K562 (cell line): Measurements from ENCODE around the gene KRT4. TPM values are rescaled to one million over a fixed set of nuclear protein-coding genes. Genes with fewer than 3 reads are reported as not detected.

Experiments used
- ATAC-seq: fragments of 200-7000 bp; cut with Tn5 transposase; 3 replicates; pipeline ENCODE4 v1.9.1; 2020; ENCODE audit warnings: moderate library complexity
- BruUV-seq: library from RNA; stranded (reverse); fragments of 400-500 nt; replicated peaks from 2 replicates; lab custom pipeline; 2021; lab: Mats Ljungman, UMichigan
- CTCF ChIA-PET: fragments of 300-600 bp; formaldehyde crosslinking; extraction: SDS; loops from one replicate; lab custom pipeline; 2021; ENCODE audit warnings: low intra/inter-chr PET ratio; lab: Yijun Ruan, JAX
- POLR2A ChIA-PET: fragments of 300-600, 350-650 bp; sonication (Branson Sonifier 250); formaldehyde crosslinking; extraction: SDS; loops from one replicate; lab custom pipeline; 2021; ENCODE audit warnings: antibody characterized with exemption, inconsistent platforms; lab: Yijun Ruan, JAX
- DNase-seq, 4 experiments: peaks; one replicate each; pipeline versions ENCODE4 v3.0.0 to v3.0.0-alpha.2; 2011 to 2018; ENCODE audit warnings: low spot score in 3 of 4, mixed read lengths in 3 of 4; ENCODE audit errors: extremely low read depth in 1 of 4
- FAIRE-seq: peaks from 2 replicates; lab custom pipeline; 2011; peaks lifted over from hg19 to GRCh38; lab: Jason Lieb, UNC
- H2AFZ ChIP-seq: 2 replicates; pipeline ENCODE4 v1.6.0; 2011; ENCODE audit warnings: low read depth, low read length, control low read depth, inconsistent platforms
- H3K27ac ChIP-seq: fragments of 200-600 bp; 3 replicates; pipeline ENCODE4 v1.8.0; 2011; ENCODE audit warnings: low read depth, mild to moderate bottlenecking, control low read depth, inconsistent platforms, low read length, moderate library complexity, mixed read lengths; ENCODE audit errors: extremely low read depth
- H3K27me3 ChIP-seq, 2 experiments: fragments of 300-600 bp in 1 of 2; 2 replicates in 1 of 2; 3 replicates in 1 of 2; pipeline versions ENCODE4 v1.6.0 to v1.8.0; 2011; ENCODE audit warnings: inconsistent platforms in 2 of 2, low read length in 2 of 2, mild to moderate bottlenecking in 1 of 2, mixed read lengths in 1 of 2, moderate library complexity in 1 of 2; ENCODE audit not compliant: control insufficient read depth in 2 of 2, insufficient read depth in 2 of 2
- H3K36me3 ChIP-seq: fragments of 300-600 bp; 3 replicates; pipeline ENCODE4 v1.8.0; 2011; ENCODE audit warnings: mild to moderate bottlenecking, low read length, inconsistent platforms; ENCODE audit not compliant: control insufficient read depth, insufficient read depth
- H3K4me1 ChIP-seq, 2 experiments: fragments of 200-600 bp in 1 of 2; replicated peaks in 1 of 2; 2 replicates in 1 of 2; 3 replicates in 1 of 2; pipeline versions ENCODE4 v1.5.1 to v1.8.0; 2011; ENCODE audit warnings: inconsistent platforms in 2 of 2, low read length in 2 of 2, mild to moderate bottlenecking in 1 of 2, mixed read lengths in 1 of 2, moderate library complexity in 1 of 2; ENCODE audit not compliant: control insufficient read depth in 2 of 2, insufficient read depth in 2 of 2
- H3K4me2 ChIP-seq: 2 replicates; pipeline ENCODE4 v1.6.1; 2011; ENCODE audit warnings: low read length, control low read depth, inconsistent platforms, mixed read lengths; ENCODE audit not compliant: insufficient read depth
- H3K4me3 ChIP-seq: fragments of 200-600 bp; sonication (generic), shearing (Covaris generic); 2 replicates; pipeline ENCODE4 v1.5.1; 2016; ENCODE audit warnings: control low read depth, inconsistent platforms
- H3K79me2 ChIP-seq: fragments of 200-600 bp; 3 replicates; pipeline ENCODE4 v1.8.0; 2011; ENCODE audit warnings: low read length, inconsistent platforms; ENCODE audit not compliant: control insufficient read depth, insufficient read depth
- H3K9ac ChIP-seq, 2 experiments: 2 replicates each; pipeline versions ENCODE4 v1.6.0 to v1.6.1; 2011; ENCODE audit warnings: low read depth in 2 of 2, low read length in 2 of 2, control low read depth in 1 of 2, inconsistent platforms in 1 of 2, mild to moderate bottlenecking in 1 of 2, mixed read lengths in 1 of 2; ENCODE audit not compliant: insufficient read depth in 1 of 2
- H3K9me1 ChIP-seq: one replicate; pipeline ENCODE4 v1.6.0; 2011; ENCODE audit warnings: inconsistent platforms, mild to moderate bottlenecking, low read length, moderate library complexity; ENCODE audit not compliant: control insufficient read depth, insufficient read depth
- H3K9me3 ChIP-seq: replicated peaks from 2 replicates; pipeline ENCODE4 v1.5.1; 2011; ENCODE audit warnings: low read depth, low read length, inconsistent platforms; ENCODE audit not compliant: control insufficient read depth, insufficient read depth
- H4K20me1 ChIP-seq: replicated peaks from 2 replicates; pipeline ENCODE4 v1.6.1; 2011; ENCODE audit warnings: low read length, inconsistent platforms, mixed read lengths; ENCODE audit not compliant: control insufficient read depth, insufficient read depth
- FUS ChIP-seq: fragments of 200-400 bp; formaldehyde crosslinking; optimal IDR thresholded peaks from 2 replicates; pipeline ENCODE3; 2017; ENCODE audit warnings: low read depth, low read length
- MYC ChIP-seq, 2 experiments: fragments of 250-450 bp in 1 of 2; sonication (Bioruptor Pico) in 1 of 2; IDR thresholded peaks; 2 replicates each; pipeline versions ENCODE4 v1.5.1 to v1.6.1; 2012 to 2021; ENCODE audit warnings: low read depth in 2 of 2, borderline replicate concordance in 1 of 2, improper control_type of control experiment in 1 of 2, low read length in 1 of 2, mild to moderate bottlenecking in 1 of 2, moderate library complexity in 1 of 2
- NUFIP1 ChIP-seq: fragments of 450-650 bp; IDR thresholded peaks from 2 replicates; pipeline ENCODE4 v1.6.1; 2018; ENCODE audit not compliant: partially characterized antibody
- SPI1 ChIP-seq: IDR thresholded peaks from 2 replicates; pipeline ENCODE4 v1.6.1; 2011; ENCODE audit warnings: low read depth, low read length, control low read depth, borderline replicate concordance
- ZFX ChIP-seq: sonication (generic); formaldehyde crosslinking; IDR thresholded peaks from 2 replicates; pipeline ENCODE4 v1.8.0; 2022; ENCODE audit warnings: mild to moderate bottlenecking, missing genetic modification reagents, moderate library complexity
- ZNF384 ChIP-seq: IDR thresholded peaks from 2 replicates; pipeline ENCODE4 v1.6.1; 2012; ENCODE audit warnings: low read depth, low read length, improper control_type of control experiment
- ZNF639 ChIP-seq, 2 experiments: fragments of 200-800 bp in 1 of 2; sonication (Bioruptor generic) in 1 of 2; sonication (generic) in 1 of 2; formaldehyde crosslinking in 1 of 2; IDR thresholded peaks in 1 of 2; conservative IDR thresholded peaks in 1 of 2; 2 replicates each; pipeline versions ENCODE4 v1.5.0 to v1.6.1; 2016 to 2020; ENCODE audit warnings: missing compliant biosample characterization in 1 of 2, missing genetic modification characterization in 1 of 2, missing genetic modification reagents in 1 of 2
- ZNF668 ChIP-seq: fragments of 250-450 bp; sonication (Bioruptor Pico); IDR thresholded peaks from 2 replicates; pipeline ENCODE4 v1.8.0; 2022; ENCODE audit warnings: mild to moderate bottlenecking, inconsistent platforms
- WGBS: fragments of 100-300 bp; shearing (Covaris generic); methylation state at CpG from one replicate; pipeline ENCODE4 v1.1.6; 2016; ENCODE audit warnings: low coverage, mixed read lengths; ENCODE audit not compliant: insufficient coverage; ENCODE audit errors: missing lambda C conversion rate; 5-methylcytosine and 5-hydroxymethylcytosine counted together
- in situ Hi-C: fragments of 300-500 bp; cut with MboI; formaldehyde crosslinking; loops from 4 replicates; pipeline ENCODE4 v1.15.0; 2018; ENCODE audit warnings: inconsistent platforms, mixed read lengths
- intact Hi-C: fragments of 100-400 bp; cut with micrococcal nuclease; formaldehyde crosslinking; loops from 2 replicates; pipeline ENCODE4 v1.14.2; 2022
- polyA plus RNA-seq, 8 experiments: library from polyadenylated mRNA; depleted of rRNA in 4 of 8; stranded (reverse) in 5 of 8; unstranded in 3 of 8; fragments of >200 nt; fragmentation: Nextera tagmentation in 2 of 8; fragmentation: Illumina TruSeq in 1 of 8; extraction: Ambion mirVana in 2 of 8; extraction: Trizol in 1 of 8; gene quantifications; 2 replicates each; pipeline versions ENCODE4 v1.2.1 to v1.2.3, GENCODE V29; 2011 to 2014; ENCODE audit warnings: inconsistent platforms in 1 of 8, missing spikeins in 1 of 8
- total RNA-seq, 7 experiments: library from RNA; depleted of rRNA in 6 of 7; stranded (reverse); fragments of >200 nt in 6 of 7; fragmentation: Illumina TruSeq in 2 of 7; extraction: Trizol in 2 of 7; gene quantifications; 2 replicates each; pipeline versions ENCODE4 v1.2.1 to v1.2.3, GENCODE V29; 2011 to 2021; ENCODE audit warnings: low replicate concordance in 1 of 7

Gene KRT4
- total and polyA plus RNA-seq, 9 of the 15 experiments (the other 6 are each of a cell fraction or from before 2014, with no cell fraction given): not detected

- 8% methylated on average over 1 of the region's 1 CpG for WGBS
- H3K4me1 ChIP-seq: no peaks in the 10 kb centered on the region; a peak in 1 of 5 replicates
- ATAC-seq (peak; percentile 64), DNase-seq (no peak), FAIRE-seq (no peak)
- H3K4me2 ChIP-seq: no peak overlapping the region
- H4K20me1 ChIP-seq: peaks cover 4% of the 10 kb centered on the region; the same call in 1 of the 2 replicates
- no peaks in the 10 kb centered on the region for H3K9me1 ChIP-seq
- no TSS peak for BruUV-seq
- H2AFZ ChIP-seq: no peak overlapping the region
- TF ChIP-seq FUS (no peak), NUFIP1 (no peak), ZNF668 (CRISPR knock-in tag) (no peak), ZNF639 (CRISPR knock-in tag; conservative IDR thresholded peaks at IDR 0.05 in 1 of 2, IDR thresholded peaks at IDR 0.05 in 1 of 2) (no peak), SPI1 (peak; percentile 6; the same call in 1 of the 2 replicates), ZFX (CRISPR knock-in tag) (no peak), ZNF384 (peak; percentile 78), MYC (IDR thresholded peaks at IDR 0.05; ENCODE audit: low read depth, low read length) (no peak), MYC (CRISPR knock-in tag; IDR thresholded peaks at IDR 0.05; ENCODE audit: borderline replicate concordance, low read depth) (no peak)
- H3K36me3 ChIP-seq: no peaks in the 10 kb centered on the region
- intact Hi-C loops (no loop called here), in situ Hi-C loops (no loop called here)
- ChIA-PET CTCF (no interaction called here), POLR2A (interaction anchor here (0.6 kb wide), 1 partner anchor 88 kb away, joined by 3 read pairs; no protein-coding TSS in a partner anchor)
- no peak overlapping the region for H3K4me3 ChIP-seq
- H3K9ac ChIP-seq: no peak overlapping the region
- no peaks in the 10 kb centered on the region for H3K9me3 ChIP-seq
- no peaks in the 10 kb centered on the region for H3K79me2 ChIP-seq
- no peak overlapping the region for H3K27ac ChIP-seq
- H3K27me3 ChIP-seq: peaks cover 19 to 45% of the 10 kb centered on the region in 2 experiments; a peak in 4 of 5 replicates
These were observed 8.9 kb downstream of the KRT4 start for GRCh38 chr12:52805000-52805399.
